GM19452 (cell line): Measurements from ENCODE around the gene OAT.
"Not testable (repeated sequence)": the region's sequence is repeated elsewhere in the genome, so short reads cannot be mapped to it uniquely, and the experiment has no call there.

Experiments
- ATAC-seq: cut with Tn5 transposase; IDR thresholded peaks from one replicate; pipeline ENCODE4 v1.9.1; 2021; ENCODE audit not compliant: unreplicated experiment

OAT gene

DNA sequence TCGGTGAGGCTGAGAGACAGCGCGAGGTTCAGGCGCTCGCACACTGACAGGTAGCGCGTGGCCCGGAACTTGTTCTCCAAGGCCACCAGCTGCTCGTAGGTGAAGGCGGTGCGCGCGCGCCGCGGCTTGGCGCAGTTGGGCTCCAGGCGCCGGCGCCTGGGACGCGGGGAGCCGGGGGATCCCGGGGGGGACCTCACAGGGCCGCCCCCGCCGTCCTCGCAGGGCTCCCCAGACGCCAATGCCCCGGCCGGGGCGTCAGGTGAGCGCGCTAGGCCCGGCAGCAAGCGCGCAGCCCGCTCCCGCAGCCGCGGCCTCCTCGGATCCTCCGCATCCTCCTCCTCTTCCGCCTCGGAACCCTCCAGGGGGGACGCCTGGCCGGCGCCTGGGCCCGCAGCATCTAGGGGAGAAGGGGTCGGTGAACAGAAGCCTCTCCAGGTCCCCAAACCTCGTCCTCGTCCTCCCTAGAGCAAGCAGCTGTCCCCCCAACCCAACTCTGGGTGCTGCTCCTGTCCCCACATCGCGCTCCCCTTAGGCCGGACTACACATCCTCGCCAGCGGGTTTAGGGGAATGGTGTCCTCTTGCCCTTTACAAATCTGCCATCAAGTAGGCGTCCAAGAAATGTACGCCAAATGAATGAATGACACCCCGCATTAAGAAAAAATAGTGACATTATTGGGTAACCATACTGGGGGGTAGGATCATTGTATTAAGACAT, 29.2 kb upstream of the OAT start:
- ATAC-seq, result no peak

DNA sequence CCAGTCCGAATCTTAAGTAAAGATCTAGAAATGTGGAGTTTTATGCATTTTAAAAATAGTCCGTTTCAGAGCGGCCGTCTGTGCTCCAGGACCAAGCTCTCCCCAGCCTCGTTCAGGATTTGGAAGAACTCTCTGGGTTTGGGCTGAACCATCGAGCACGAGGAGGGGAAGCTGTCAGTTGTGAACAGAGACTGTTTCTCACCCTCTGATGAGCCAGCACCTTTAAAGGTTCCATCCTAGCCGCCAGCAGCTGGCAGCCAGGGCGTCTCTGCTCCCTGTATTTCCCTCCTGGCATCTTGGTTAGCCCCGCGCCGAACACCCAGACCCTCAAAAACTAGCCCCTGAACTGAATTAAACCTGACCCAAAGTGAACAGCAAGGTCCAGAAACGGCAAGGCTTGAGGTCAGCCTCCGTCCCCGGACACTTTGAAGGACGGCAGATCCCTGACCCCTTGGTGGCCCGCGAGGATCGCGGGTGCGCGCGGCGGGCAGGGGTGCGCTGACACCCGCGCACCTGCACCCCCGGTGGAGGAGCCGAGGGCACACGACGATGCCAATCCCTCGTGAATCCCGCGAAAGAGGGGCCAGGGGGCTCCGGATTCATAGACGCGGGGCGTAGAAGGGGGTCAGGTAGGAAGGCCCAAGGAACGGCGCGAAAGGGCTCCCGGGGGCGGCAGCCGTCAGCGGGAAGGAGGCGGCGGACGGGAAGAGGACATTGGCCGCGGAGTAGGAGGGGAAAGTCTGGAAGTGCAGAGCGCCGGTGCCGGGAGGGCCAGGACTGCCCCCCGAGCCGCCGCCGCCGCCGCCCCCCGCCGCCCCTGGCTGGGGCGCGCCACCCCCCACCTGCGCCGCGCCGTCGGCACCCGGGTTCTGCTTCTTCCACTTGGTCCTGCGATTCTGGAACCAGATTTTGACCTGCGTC, 28.4 kb upstream of the OAT start:
- no peak for ATAC-seq

DNA sequence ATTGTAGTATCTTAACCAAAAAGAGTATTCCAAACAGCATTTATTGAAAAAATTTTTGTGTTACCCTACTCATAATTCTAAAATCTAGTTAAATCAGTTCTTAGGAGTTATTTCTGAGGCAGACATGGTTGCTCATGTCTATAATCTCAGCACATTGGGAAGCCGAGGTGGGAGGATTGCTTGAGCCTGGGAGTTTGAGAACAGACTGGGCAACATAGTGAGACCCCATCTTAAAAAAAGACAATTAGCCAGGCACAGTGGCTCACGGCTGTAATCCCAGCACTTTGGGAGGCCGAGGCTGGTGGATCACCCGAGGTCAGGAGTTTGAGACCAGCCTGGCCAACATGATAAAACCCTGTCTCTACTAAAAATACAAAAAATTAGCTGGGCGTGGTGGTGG, 23.0 kb upstream of the OAT start:
- not testable (repeated sequence) for ATAC-seq

DNA sequence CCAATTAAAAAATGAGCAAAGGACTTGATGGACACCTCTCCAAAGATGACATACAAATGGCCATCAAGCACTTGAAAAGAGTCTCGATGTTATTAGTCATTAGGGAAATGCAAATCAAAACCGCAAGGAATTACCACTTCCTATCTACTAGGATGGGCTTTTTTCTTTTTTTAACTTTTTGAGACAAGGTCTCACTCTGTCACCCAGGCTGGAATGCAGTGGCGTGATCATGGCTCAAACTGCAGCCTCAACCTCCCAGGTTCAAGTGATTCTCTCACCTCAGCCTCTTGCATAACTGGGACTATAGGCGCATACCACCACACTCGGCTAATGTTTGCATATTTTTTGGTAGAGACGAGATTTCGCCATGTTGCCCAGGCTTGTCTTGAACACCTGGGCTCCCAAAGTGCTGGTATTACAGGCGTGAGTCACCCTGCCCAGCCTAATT, 17.5 kb upstream of the OAT start:
- ATAC-seq, result peak; percentile 88

DNA sequence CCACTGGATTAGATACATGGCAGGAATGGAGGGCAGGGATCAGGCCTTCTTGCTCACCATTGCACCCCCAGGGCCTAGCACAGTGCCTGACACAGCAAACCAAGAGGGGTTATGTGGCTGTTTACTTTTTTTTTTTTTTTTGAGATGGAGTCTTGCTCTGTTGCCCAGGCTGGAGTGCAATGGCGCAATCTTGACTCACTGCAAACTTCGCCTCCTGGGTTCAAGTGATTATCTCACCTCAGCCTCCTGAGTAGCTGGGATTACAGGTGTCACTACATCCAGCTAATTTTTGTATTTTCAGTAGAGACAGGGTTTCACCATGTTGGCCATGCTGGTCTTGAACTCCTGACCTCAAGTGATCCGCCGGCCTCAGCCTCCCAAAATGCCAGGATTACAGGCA, 17.0 kb upstream of the OAT start:
- not testable (repeated sequence) for ATAC-seq

DNA sequence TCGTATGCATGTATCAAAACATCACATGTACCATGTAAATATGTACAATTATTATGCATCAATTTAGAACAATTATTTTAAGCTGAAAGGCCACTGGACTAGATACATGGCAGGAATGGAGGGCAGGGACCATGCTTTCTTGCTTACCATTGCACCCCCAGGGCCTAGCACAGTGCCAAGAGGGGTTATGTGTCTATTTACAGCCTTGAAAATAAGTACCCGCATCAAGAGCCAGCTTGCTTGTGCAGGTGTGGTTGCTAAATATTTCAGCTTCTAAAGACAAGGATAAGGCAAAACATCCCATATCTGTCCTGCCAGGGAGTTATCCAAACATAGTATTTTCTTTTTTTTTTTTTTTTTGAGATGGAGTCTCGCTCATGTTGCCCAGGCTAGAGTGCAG, 14.7 kb upstream of the OAT start:
- ATAC-seq, result no peak

DNA sequence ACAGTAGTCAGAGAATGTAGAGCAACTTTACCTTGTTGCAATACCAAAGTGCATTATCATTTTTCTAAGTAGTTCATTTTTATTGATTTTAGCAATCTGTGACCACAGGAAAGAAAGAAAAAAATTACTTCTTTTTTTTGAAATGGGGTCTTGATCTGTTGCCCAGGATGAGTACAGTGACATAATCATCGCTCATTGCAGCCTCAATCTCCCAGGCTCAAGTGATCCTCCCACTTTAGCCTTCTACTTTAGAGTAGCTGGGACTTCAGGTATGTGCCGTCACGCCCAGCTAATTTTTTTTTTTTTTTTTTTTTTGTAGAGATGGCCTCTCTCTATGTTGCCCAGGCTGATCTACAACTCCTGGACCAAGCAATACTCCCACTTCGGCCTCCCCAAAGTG, 11.4 kb upstream of the OAT start:
- ATAC-seq, result no peak

DNA sequence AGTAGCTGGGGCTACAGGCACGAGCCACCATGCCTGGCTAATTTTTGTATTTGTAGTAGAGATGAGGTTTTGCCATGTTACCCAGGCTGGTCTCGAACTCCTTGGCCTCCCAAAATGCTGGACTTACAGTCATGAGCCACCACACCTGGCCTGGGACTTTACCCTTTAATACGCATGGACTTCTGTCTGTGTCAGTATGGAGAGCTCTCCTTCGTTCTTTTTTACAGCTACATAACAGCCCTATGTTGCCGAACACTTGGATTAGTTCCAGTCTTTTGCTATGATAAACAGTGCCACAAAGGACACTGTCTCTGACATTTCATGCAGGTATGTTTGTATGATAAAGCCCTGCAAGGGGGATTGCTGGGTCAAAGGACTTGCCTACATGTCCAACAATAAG, 10.9 kb upstream of the OAT start:
- no peak for ATAC-seq

DNA sequence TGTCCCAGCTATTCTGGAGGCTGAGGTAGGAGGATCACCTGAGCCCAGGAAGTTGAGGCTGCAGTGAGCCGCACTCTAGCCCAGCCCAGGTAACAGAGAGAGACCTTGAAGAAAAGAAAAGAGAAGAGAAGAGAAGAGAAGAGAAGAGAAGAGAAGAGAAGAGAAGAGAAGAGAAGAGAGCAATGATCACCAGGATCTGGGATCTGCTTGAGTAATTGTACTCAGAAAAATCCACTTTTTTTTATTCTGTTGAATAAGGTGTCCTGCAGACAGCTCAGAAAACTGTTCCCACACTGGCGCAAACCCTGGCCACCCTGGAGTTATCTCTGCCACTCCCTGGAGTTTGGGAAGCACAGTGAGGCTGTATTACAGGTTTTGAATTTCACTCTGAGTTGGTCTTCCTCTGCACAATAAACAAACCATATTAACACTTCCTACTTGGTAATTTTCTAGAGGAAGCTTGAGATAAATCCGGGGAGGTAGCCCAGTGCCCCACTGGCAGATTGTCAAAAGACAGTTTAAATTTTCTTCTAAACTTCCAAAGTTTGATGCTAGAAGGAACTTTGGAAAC, 9.6 kb upstream of the OAT start:
- no peak for ATAC-seq

DNA sequence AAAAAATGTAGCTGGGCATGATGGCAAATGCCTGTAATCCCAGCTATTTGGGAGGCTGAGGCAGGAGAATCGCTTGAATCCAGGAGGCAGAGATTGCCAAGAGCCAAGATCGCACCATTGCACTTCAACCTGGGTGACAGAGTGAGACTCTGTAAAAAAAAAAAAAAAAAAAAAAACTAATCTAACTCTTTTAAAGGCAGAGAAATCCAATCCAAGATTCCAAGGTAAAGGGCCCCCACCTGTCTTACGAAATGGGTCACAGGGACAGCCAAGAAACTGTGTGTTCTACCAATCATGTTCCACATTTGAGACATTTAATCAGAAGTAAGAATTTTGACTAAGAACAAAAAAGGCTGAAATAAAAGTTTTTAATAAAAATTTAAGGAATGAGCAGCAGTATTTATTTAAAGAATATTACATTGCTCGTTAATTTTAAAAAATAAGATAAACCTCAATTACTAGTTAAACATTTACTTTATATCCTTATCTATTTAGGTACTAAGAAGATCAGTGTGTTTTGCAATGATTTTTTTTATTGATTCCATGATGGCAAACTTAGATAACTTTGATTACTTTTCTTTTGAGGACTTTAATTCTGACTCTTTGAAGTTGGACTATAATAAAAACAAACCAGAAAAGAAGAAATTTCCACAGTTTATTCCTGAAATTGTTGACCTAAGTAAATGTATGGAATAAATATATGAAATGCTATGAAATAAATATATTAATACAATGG, 6.7 kb upstream of the OAT start:
- no peak for ATAC-seq

DNA sequence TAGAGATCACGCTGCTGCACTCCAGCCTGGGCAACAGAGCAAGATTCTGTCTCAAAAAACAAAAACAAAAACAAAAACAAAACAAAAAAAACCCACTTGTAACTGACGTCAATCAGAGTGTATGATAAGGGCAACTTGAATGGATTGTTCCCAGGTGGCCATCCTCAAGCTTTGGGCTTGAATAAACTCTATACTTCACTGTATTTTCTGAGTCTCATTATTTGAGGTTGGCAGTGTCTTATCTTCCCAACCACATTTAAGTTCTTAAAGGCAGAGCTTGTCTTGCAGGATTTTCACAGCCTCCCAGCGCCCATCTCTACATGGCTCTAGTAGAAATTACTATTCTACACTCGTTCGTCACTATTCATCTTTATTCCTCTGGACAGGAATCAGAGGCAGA, 5.1 kb upstream of the OAT start:
- ATAC-seq, result no peak

DNA sequence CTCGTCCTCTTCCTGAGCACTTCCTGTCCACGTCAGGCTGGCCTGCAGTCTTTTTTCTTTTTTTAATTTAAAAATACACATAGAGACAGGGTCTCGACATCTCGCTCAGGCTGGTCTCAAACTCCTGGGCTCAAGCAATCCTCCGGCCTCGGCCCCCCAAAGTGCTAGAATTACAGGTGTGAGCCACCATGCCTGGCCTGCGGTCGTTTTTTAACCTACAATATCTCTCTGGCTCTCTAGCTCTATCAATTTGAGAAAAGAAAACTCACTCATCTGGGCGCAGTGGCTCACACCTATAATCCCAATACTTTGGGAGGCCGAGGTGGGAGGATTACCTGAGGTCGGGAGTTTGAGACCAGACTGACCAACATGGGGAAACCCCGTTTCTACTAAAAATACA, 4.0 kb upstream of the OAT start:
- ATAC-seq, result no peak

DNA sequence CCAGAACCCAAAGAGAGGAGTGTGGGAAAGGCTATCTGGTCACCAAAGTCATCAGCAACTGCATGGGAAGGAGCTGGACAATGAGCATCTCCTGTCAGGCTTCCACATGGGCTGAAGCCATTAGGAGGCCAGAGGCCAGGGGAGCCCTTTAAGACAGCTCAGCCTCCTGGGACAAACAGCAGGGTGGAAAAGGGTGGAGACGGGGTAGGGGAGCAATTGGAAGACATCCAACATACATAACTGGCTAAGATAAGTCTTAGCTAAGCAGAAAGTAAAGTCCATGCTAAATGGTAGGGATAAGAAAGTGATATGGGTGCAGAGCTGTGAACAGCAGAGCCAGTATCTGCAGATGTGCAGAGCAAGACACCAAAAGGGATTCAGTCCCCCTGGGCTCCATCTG, 1.5 kb upstream of the OAT start:
- ATAC-seq, result no peak

DNA sequence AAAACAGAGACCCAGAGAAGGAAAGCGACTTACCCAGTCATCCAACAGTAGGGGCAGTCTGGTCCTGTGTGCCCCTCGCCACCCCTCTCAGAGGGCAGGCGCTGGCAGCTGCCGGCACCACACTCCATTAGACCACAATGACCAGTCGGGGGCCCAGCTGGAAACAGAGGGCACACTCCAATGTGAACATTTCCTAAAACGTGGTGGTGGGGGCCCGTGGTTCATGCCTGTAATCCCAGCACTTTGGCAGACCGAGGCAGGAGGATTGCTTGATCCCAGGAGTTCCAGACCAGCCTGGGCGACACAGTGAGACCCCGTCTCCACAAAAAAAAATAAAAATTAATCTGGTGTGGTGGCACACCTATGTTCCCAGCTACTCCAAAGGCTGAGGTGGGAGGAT, 912 bp upstream of the OAT start:
- ATAC-seq, result no peak

DNA sequence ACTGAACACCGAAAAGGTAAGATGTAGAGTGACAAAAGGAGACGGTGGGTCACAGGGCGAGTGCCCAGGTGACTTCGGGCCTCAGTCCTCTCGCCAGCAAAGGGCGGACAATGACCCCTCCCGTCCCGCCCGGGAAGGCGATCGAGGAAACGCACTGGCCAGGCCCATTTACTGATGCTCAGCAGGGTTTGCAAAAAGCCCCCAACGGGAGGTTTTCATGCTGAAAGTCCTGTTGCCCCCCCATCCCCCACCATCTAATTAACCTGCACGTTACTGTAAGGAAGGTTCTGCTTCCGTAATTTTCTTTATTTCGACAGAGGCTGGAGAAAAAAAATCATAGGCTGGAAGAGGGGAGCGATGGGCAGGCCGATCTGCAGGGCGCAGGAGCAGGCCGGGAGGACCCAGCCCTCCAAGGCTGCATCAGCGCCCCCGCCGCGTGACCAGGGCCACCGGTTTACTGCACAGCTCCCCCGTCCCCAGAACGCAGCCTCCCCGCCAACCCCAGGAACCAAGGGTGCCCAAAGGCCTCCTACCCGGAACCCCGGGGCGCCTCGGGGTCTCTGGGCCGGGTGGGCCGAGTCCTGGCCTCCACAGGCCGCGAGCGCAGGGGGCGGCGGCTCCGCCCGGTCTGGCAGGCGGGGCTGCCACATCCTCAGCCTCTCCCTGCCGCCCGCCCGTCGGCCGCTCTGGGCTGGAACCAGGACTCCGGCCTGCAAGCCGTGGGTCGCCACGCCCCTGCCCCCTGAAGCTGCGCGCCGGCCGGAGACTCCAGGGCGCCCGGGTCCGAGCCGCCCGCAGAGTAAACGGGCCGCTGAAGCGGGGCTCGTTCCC, 613 bp downstream of the OAT start:
- ATAC-seq, result peak; percentile 34

DNA sequence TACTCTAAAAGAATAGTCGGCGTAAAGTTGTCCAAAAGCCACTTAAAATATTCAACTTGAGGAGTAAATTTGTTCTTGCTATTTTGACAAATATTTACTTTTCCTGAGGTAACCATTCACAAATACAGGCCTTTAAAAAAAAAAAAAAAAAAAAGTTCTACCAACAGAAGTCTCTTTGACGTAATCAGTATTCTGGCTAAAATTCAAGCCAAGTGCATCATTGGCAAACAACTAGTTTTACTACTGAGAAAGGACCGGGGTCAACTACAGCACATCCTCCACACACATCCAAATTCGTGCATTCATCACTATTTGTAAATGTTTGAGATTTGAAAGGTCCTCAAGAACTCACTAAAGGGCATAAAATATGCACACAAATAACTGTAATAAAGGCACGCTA, 2.0 kb downstream of the OAT start:
- ATAC-seq, result no peak

DNA sequence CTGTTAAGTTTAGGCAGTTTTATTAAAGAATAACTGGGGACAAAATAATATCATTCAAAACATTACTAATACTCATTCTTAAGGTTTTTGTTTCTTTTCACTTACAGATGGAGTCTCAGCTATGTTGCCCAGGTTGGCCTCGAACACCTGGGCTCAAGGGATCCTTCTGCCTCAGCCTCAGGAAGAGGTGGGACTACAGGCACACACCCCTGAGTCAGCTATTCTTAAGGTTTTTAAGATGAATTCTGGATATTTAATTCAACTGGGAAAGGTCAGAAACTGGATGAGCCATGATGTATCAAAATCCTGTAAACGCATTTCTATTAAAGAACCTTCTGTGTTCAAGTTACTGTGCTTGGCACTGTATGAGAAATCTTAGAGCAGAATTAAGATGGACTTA, 3.5 kb downstream of the OAT start:
- ATAC-seq, result no peak

DNA sequence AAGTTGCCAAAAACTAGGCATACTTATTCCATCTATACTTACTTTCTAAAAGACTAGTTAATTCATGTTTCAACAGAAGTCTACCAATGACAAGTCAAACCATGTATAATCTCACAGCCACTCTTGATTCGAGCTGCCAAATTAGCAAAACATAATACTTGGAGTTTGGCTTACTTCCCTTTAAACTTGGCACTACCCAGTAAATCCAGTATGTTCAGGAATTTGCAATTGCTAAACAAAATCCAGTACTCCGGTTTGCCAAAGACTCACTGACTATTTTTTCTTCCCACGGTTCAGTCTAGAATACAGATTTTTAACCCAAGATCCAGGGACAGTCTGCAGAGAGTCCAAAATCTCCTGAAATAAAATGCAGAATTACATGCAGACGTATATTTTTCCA, 4.6 kb downstream of the OAT start:
- no peak for ATAC-seq

DNA sequence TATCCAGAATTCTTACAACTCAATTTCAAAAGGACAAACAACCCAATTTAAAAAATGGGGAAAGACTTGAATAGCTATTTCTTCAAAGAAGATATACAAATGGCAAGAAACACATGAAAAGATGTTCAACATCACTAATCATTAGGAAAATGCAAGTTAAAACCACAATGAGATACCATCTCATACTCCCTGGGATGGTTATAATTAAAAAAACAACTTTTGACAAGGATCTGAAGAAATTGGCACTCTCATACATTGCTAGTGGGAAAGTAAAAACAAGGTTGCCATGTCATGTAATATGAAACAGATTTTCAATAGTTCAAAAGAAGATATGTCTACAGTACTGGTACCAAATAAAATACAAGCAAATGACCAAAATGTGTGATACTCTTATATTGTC, 9.0 kb downstream of the OAT start:
- ATAC-seq, result no peak

DNA sequence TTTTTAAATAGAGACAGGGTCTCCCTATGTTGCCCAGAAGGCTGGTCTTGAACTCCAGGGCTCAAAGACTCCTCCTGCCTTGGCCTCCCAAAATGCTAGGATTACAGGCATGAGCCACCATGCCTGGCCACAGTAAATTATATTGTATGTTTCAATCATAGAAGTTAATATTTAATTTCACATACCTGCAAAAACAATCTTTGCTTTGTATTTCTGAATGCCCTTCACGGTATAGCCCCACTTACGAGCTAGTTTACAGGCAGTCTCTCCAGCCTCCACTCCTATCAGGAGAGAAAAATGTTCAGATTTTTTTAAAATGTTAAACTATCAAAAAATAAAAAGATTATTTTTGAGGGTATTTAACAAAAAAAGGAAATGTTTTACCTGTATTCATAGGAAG, 10.4 kb downstream of the OAT start:
- ATAC-seq, result no peak

DNA sequence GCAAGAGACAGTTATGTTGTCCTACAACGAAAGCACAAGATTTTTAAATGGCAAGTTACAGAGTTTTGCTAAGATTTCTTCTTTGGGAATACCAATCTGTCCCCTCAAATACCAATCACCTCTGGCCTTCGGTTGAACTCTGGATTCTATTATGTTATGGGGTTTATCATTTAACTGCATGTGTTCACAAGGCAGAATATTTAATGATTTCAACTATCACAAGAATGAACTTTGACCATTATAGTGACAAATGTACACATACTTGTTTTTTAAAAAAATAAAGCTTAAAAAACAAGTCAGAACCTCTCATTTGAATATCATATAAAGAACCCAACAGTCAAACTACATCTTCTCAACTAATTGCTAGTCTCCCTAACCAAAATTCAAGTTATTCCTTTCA, 11.3 kb downstream of the OAT start:
- no peak for ATAC-seq
